OCI-LY1 (cell line): ENCODE results near the gene RAB24.

Experiments
- H2AFZ ChIP-seq: fragments of 200-600 bp; sonication (generic), shearing (Covaris generic); 2 replicates; pipeline ENCODE4 v1.6.0; 2014; ENCODE audit warnings: antibody characterized with exemption, mild to moderate bottlenecking, low read length
- H3F3A ChIP-seq: fragments of 200-600 bp; sonication (generic), shearing (Covaris generic); 2 replicates; pipeline ENCODE4 v1.6.0; 2014; ENCODE audit warnings: mild to moderate bottlenecking, antibody characterized with exemption, low read length, moderate library complexity; ENCODE audit not compliant: insufficient read depth
- H3K27ac ChIP-seq: fragments of 200-600 bp; sonication (generic); 2 replicates; pipeline ENCODE4 v1.5.1; 2014; ENCODE audit warnings: low read length, mixed run types, mild to moderate bottlenecking, low read depth; ENCODE audit not compliant: poor library complexity, severe bottlenecking
- H3K27me3 ChIP-seq: fragments of 200-600 bp; sonication (generic); 2 replicates; pipeline ENCODE4 v1.6.0; 2014; ENCODE audit warnings: antibody characterized with exemption, mild to moderate bottlenecking, low read length, moderate library complexity; ENCODE audit not compliant: insufficient read depth
- H3K36me3 ChIP-seq: fragments of 200-600 bp; sonication (generic); 2 replicates; pipeline ENCODE4 v1.6.1; 2014; ENCODE audit warnings: mild to moderate bottlenecking, antibody characterized with exemption, low read length, moderate library complexity, mixed read lengths; ENCODE audit not compliant: insufficient read depth
- H3K4me1 ChIP-seq: fragments of 200-600 bp; sonication (generic); 2 replicates; pipeline ENCODE4 v1.5.1; 2014; ENCODE audit warnings: mild to moderate bottlenecking, low read length, moderate library complexity; ENCODE audit not compliant: insufficient read depth, severe bottlenecking
- H3K4me2 ChIP-seq: fragments of 200-600 bp; sonication (generic), shearing (Covaris generic); 2 replicates; pipeline ENCODE4 v1.6.1; 2014; ENCODE audit warnings: low read length
- H3K4me3 ChIP-seq: fragments of 200-600 bp; sonication (generic); 2 replicates; pipeline ENCODE4 v1.5.1; 2014; ENCODE audit warnings: low read length, low read depth, mild to moderate bottlenecking, mixed read lengths; ENCODE audit not compliant: poor library complexity, severe bottlenecking
- H3K79me2 ChIP-seq: fragments of 200-600 bp; shearing (Covaris generic); 2 replicates; pipeline ENCODE4 v1.6.1; 2016; ENCODE audit warnings: mixed run types, low read length, mixed read lengths; ENCODE audit not compliant: insufficient read depth
- H3K9ac ChIP-seq: fragments of 200-600 bp; sonication (generic), shearing (Covaris generic); 2 replicates; pipeline ENCODE4 v1.6.1; 2014; ENCODE audit warnings: mild to moderate bottlenecking, low read length, mixed read lengths
- H3K9me2 ChIP-seq: fragments of 200-600 bp; sonication (generic), shearing (Covaris generic); 2 replicates; pipeline ENCODE4 v1.6.1; 2014; ENCODE audit warnings: low read depth, mild to moderate bottlenecking, low read length, mixed read lengths
- H3K9me3 ChIP-seq: fragments of 200-600 bp; shearing (Covaris generic); 2 replicates; pipeline ENCODE4 v1.6.1; 2014; ENCODE audit warnings: low read length, mixed read lengths
- H4K20me1 ChIP-seq: fragments of 200-600 bp; sonication (generic), shearing (Covaris generic); 2 replicates; pipeline ENCODE4 v1.6.0; 2016; ENCODE audit warnings: mild to moderate bottlenecking, low read length; ENCODE audit not compliant: insufficient read depth
- CTCF ChIP-seq: fragments of 200-600 bp; sonication (generic), shearing (Covaris generic); IDR thresholded peaks from 2 replicates; pipeline ENCODE4 v1.5.1; 2017; ENCODE audit warnings: mild to moderate bottlenecking, antibody characterized with exemption, low read length, moderate library complexity, mixed read lengths
- EZH2 ChIP-seq: fragments of 200-600 bp; sonication (generic), shearing (Covaris generic); IDR thresholded peaks from 2 replicates; pipeline ENCODE4 v1.8.0; 2017; ENCODE audit warnings: borderline replicate concordance, mixed run types, mild to moderate bottlenecking, antibody characterized with exemption, low read length, moderate library complexity, mixed read lengths

RAB24 gene

DNA sequence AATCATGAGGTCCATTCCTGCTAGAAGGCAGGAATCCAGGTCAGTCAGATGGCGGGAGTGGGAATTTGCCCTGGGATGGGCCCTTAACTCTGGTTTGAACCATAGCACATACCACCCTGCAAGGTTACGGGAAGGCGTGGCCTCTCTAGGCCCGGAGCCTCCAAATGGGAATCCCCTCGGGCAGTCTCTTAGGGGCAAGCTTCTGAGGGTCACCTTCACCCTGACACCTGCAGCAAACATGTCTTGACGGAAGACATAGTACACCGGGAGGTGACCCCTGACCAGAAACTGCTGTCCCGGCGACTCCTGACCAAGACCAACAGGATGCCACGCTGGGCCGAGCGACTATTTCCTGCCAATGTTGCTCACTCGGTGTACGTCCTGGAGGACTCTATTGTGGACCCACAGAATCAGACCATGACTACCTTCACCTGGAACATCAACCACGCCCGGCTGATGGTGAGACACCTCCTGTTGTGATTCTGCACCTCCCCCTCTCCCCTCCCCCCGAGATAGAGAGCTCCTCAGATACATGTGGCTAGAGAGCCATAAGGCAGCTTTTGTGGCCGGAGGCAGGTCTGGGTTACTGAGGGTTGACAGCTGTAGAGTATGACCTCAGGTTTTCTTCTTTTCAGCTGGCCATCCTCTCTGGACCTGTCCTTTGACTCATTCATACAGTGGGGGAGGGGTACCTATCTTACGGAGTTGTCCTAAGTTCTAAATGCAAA, 1.0 kb upstream of the RAB24 start:
- Histone ChIP-seq H2AFZ (no peak overlapping the region), H3K27ac (peak overlapping the region; percentile 68), H3K4me1 (peaks cover 59% of the 10 kb centered on the region), H4K20me1 (no peaks in the 10 kb centered on the region), H3K36me3 (peaks cover 58% of the 10 kb centered on the region), H3F3A (no peaks in the 10 kb centered on the region; the same call in 1 of the 2 replicates), H3K4me2 (peak overlapping the region; percentile 80), H3K9ac (peak overlapping the region; percentile 95), H3K27me3 (no peaks in the 10 kb centered on the region), H3K79me2 (peaks cover 13% of the 10 kb centered on the region), H3K9me3 (no peaks in the 10 kb centered on the region), H3K9me2 (no peaks in the 10 kb centered on the region), H3K4me3 (peak overlapping the region; percentile 99)
- no peak for TF ChIP-seq CTCF
- no peak for TF ChIP-seq EZH2

GRCh38 chr5:177303925-177304391, 439 bp upstream of the RAB24 start:
- Histone ChIP-seq H3K36me3 (peaks cover 53% of the 10 kb centered on the region), H3K27me3 (no peaks in the 10 kb centered on the region), H3K9ac (peak overlapping the region; percentile 95), H3K4me2 (peak overlapping the region; percentile 80), H3K27ac (peak overlapping the region; percentile 68), H2AFZ (no peak overlapping the region), H3K4me1 (peaks cover 55% of the 10 kb centered on the region), H3K4me3 (peak overlapping the region; percentile 99), H3K9me2 (no peaks in the 10 kb centered on the region), H3K9me3 (no peaks in the 10 kb centered on the region), H3F3A (no peaks in the 10 kb centered on the region; the same call in 1 of the 2 replicates), H3K79me2 (peaks cover 13% of the 10 kb centered on the region), H4K20me1 (no peaks in the 10 kb centered on the region)
- TF ChIP-seq EZH2: no peak
- no peak for TF ChIP-seq CTCF

GRCh38 chr5:177302354-177303110, 987 bp downstream of the RAB24 start:
- peaks cover 54% of the 10 kb centered on the region for H3K36me3 ChIP-seq
- no peaks in the 10 kb centered on the region for H3K9me2 ChIP-seq
- no peaks in the 10 kb centered on the region for H4K20me1 ChIP-seq
- H3K4me3 ChIP-seq: peak overlapping the region; percentile 99
- H3K4me2 ChIP-seq: peak overlapping the region; percentile 80
- TF ChIP-seq CTCF (peak; percentile 61), EZH2 (no peak)
- H3F3A ChIP-seq: no peaks in the 10 kb centered on the region; the same call in 1 of the 2 replicates
- peak overlapping the region; percentile 69 for H3K27ac ChIP-seq
- peaks cover 44% of the 10 kb centered on the region for H3K4me1 ChIP-seq
- H3K79me2 ChIP-seq: peaks cover 13% of the 10 kb centered on the region
- no peaks in the 10 kb centered on the region for H3K27me3 ChIP-seq
- no peak overlapping the region for H2AFZ ChIP-seq
- H3K9ac ChIP-seq: peak overlapping the region; percentile 95
- H3K9me3 ChIP-seq: no peaks in the 10 kb centered on the region
